A549 (cell line): ENCODE data around the gene RASGRF1. TPM values are rescaled to one million over a fixed set of nuclear protein-coding genes. Genes with fewer than 3 reads are reported as not detected.

Experiments
- ATAC-seq, 2 experiments: fragments of 200-7000 bp in 1 of 2; fragments of >200 bp in 1 of 2; cut with Nextera tagmentation in 1 of 2; cut with Tn5 transposase in 1 of 2; 3 replicates each; pipeline versions ENCODE4 v1.8.0 to v1.9.1; 2018 to 2020; ENCODE audit warnings: mild to moderate bottlenecking in 1 of 2, moderate library complexity in 1 of 2
- CTCF ChIA-PET: fragments of 300-600 bp; sonication (Branson Sonifier 250); formaldehyde crosslinking; extraction: SDS; loops from one replicate; lab custom pipeline; 2021; ENCODE audit warnings: antibody characterized with exemption, inconsistent platforms; lab: Yijun Ruan, JAX
- POLR2A ChIA-PET: fragments of 350-600 bp; formaldehyde crosslinking; extraction: SDS; loops from one replicate; lab custom pipeline; 2021; ENCODE audit warnings: antibody characterized with exemption, inconsistent platforms; lab: Yijun Ruan, JAX
- DNase-seq, 2 experiments: peaks; one replicate each; pipeline versions ENCODE4 v3.0.0 to v3.0.0-alpha.2; 2011 to 2016; ENCODE audit warnings: low read depth in 1 of 2, low spot score in 1 of 2
- FAIRE-seq: peaks from 2 replicates; lab custom pipeline; 2011; peaks lifted over from hg19 to GRCh38; lab: Jason Lieb, UNC
- H3K27ac ChIP-seq, 2 experiments: fragments of >200 bp; sonication (Bioruptor Twin); formaldehyde crosslinking; 3 replicates each; pipeline ENCODE4 v1.5.1; 2016 to 2017
- H3K4me1 ChIP-seq: fragments of >200 bp; sonication (Bioruptor Twin); formaldehyde crosslinking; 3 replicates; pipeline ENCODE4 v1.6.1; 2016
- H3K4me2 ChIP-seq: fragments of >200 bp; sonication (Bioruptor Twin); formaldehyde crosslinking; 3 replicates; pipeline ENCODE4 v1.6.1; 2016
- H3K4me3 ChIP-seq: fragments of >200 bp; sonication (Bioruptor Twin); formaldehyde crosslinking; 3 replicates; pipeline ENCODE4 v1.5.1; 2016
- H3K9me3 ChIP-seq: fragments of >200 bp; sonication (Bioruptor Twin); formaldehyde crosslinking; 3 replicates; pipeline ENCODE4 v1.6.1; 2016
- CBX2 ChIP-seq: fragments of 200-600 bp; sonication (generic); IDR thresholded peaks from 2 replicates; pipeline ENCODE4 v1.6.1; 2016; ENCODE audit warnings: low read depth, mild to moderate bottlenecking, borderline replicate concordance
- CHD4 ChIP-seq: fragments of 200-600 bp; sonication (generic); IDR thresholded peaks from 2 replicates; pipeline ENCODE4 v1.6.1; 2016; ENCODE audit warnings: antibody characterized with exemption, mild to moderate bottlenecking, borderline replicate concordance
- EHMT2 ChIP-seq: fragments of 200-600 bp; sonication (generic); IDR thresholded peaks from 2 replicates; pipeline ENCODE4 v1.6.1; 2016; ENCODE audit warnings: antibody characterized with exemption, low read depth, mild to moderate bottlenecking, moderate library complexity
- HDAC2 ChIP-seq: fragments of 200-600 bp; sonication (generic); IDR thresholded peaks from 2 replicates; pipeline ENCODE4 v1.6.1; 2016
- HES2 ChIP-seq: fragments of >200 bp; sonication (Bioruptor Twin); formaldehyde crosslinking; IDR thresholded peaks from 2 replicates; pipeline ENCODE4 v1.6.1; 2016
- HOXA7 ChIP-seq: fragments of 250-450 bp; sonication (Bioruptor Pico); IDR thresholded peaks from 2 replicates; pipeline ENCODE4 v1.5.0; 2020; ENCODE audit warnings: mild to moderate bottlenecking, moderate library complexity
- HOXB13 ChIP-seq: fragments of 250-450 bp; sonication (Bioruptor Pico); IDR thresholded peaks from 2 replicates; pipeline ENCODE4 v1.5.0; 2020; ENCODE audit warnings: low read depth, mild to moderate bottlenecking, moderate library complexity
- HOXB5 ChIP-seq: fragments of 250-450 bp; sonication (Bioruptor Pico); IDR thresholded peaks from 2 replicates; pipeline ENCODE4 v1.5.0; 2020; ENCODE audit warnings: mild to moderate bottlenecking, moderate library complexity
- KDM1A ChIP-seq: fragments of 200-600 bp; sonication (generic); IDR thresholded peaks from 2 replicates; pipeline ENCODE4 v1.6.1; 2016; ENCODE audit warnings: low read depth, mild to moderate bottlenecking
- NPAS2 ChIP-seq: fragments of 250-450 bp; sonication (Bioruptor Pico); IDR thresholded peaks from 2 replicates; pipeline ENCODE4 v1.8.0; 2022; ENCODE audit warnings: mild to moderate bottlenecking, moderate library complexity, borderline replicate concordance
- NR3C1 ChIP-seq: fragments of >200 bp; sonication (Bioruptor Twin); formaldehyde crosslinking; IDR thresholded peaks from 3 replicates; pipeline ENCODE4 v1.6.1; 2017
- PBX3 ChIP-seq: IDR thresholded peaks from 2 replicates; pipeline ENCODE4 v1.6.1; 2012
- POLR2A ChIP-seq: IDR thresholded peaks from 2 replicates; pipeline ENCODE4 v1.6.1; 2012; ENCODE audit warnings: mild to moderate bottlenecking, low read length
- RAD21 ChIP-seq, 2 experiments: fragments of >200 bp in 1 of 2; sonication (Bioruptor Twin) in 1 of 2; formaldehyde crosslinking in 1 of 2; IDR thresholded peaks in 1 of 2; conservative IDR thresholded peaks in 1 of 2; 2 replicates in 1 of 2; 3 replicates in 1 of 2; pipeline ENCODE4 v1.6.1; 2012 to 2018; ENCODE audit warnings: inconsistent platforms in 1 of 2
- RARB ChIP-seq: fragments of 250-450 bp; sonication (Bioruptor Pico); IDR thresholded peaks from 2 replicates; pipeline ENCODE4 v1.8.0; 2021; ENCODE audit warnings: mild to moderate bottlenecking, moderate library complexity
- REST ChIP-seq: fragments of 200-600 bp; sonication (generic); IDR thresholded peaks from 2 replicates; pipeline ENCODE4 v1.6.1; 2016; ENCODE audit warnings: antibody characterized with exemption, mild to moderate bottlenecking, moderate library complexity
- TP53 ChIP-seq: fragments of 250-450 bp; sonication (Bioruptor Pico); IDR thresholded peaks from 2 replicates; pipeline ENCODE4 v1.5.0; 2021; ENCODE audit warnings: mild to moderate bottlenecking, moderate library complexity
- WGBS: methylation state at CpG from one replicate; pipeline ENCODE4 v1.1.6; 2017; ENCODE audit errors: missing lambda C conversion rate; 5-methylcytosine and 5-hydroxymethylcytosine counted together
- polyA plus RNA-seq, 4 experiments: library from polyadenylated mRNA; depleted of rRNA in 3 of 4; stranded (reverse); fragments of >200 nt; fragmentation: RNase III in 1 of 4; extraction: RNeasy Plus Mini Kit Qiagen cat#74134 plus additional on column Dnase treatment in 1 of 4; gene quantifications; 2 replicates in 3 of 4; 3 replicates in 1 of 4; pipeline ENCODE4 v1.2.3, GENCODE V29; 2011 to 2017
- TF ChIP-seq, protein P1 (sequence below): IDR thresholded peaks from 2 replicates; pipeline ENCODE4 v1.6.1; 2012; ENCODE audit warnings: low read depth, borderline replicate concordance
- TF ChIP-seq, protein P2 (sequence below): IDR thresholded peaks from 2 replicates; pipeline ENCODE4 v1.6.1; 2012

RASGRF1 gene
- polyA plus RNA-seq, 2 of the 4 experiments (the other 2 are of a cell fraction): 0.13 to 0.21 TPM

DNA sequence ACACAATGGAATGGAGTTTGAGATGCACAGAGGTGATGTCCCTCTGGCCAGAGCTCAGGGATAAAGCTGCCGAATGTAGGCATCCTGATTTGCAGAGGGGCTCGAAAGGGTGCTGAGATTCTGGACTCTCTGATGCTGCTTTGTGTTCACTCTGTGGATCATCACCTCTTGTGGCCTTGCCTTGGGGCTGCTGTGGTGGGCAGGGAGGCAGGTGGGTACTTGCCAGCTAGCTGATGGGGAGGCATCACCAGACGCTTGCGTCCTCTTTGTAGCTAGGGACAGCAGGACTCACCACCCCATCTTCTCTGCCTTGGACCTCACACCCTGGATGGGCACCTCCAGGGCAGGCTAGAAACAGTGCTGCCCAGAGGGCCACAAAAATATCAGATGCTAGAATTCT lies 14.6 kb upstream of the RASGRF1 start:
- no peak for DNase-seq
- CTCF ChIA-PET: interaction anchor here (0.5 to 7.4 kb wide), 7 partner anchors 13 to 797 kb away, joined by 3 to 52 read pairs (median 4); no protein-coding TSS in a partner anchor
- no peak overlapping the region for H3K27ac ChIP-seq
- H3K4me3 ChIP-seq: no peak overlapping the region
- 54% methylated on average over 4 of the region's 4 CpGs for WGBS
- no peaks in the 10 kb centered on the region for H3K9me3 ChIP-seq
- no peak overlapping the region for H3K4me2 ChIP-seq
- no peak for ATAC-seq
- no peak for TF ChIP-seq HOXB13
- no peak for TF ChIP-seq NPAS2
- TF ChIP-seq NR3C1: no peak
- TF ChIP-seq HDAC2: no peak
- no peak for TF ChIP-seq HOXA7 (CRISPR knock-in tag)
- TF ChIP-seq RARB: no peak
- TF ChIP-seq, all 56 proteins: peak for 0
- no peak for FAIRE-seq
- H3K4me1 ChIP-seq: no peaks in the 10 kb centered on the region
- POLR2A ChIA-PET: no interaction called here

DNA sequence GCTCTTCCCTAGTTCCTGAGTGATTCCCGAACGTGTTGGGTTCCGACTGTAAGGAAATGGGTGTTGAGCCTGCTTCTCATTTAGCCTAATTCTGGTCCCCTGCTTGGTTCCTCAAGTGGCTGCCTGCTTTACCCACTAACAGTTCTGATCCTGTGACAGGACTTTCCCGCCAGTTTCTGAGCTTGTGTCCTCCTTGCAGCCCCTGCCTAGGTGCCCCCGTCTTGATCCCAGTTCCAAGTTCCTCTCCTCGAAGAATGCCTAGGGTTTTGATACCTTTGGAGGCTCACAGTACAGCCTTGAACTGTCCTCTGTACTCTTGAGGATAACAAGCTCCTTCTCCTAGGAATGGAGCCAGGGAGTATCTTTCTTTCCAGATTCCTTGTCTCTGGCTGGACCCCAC lies 12.0 kb upstream of the RASGRF1 start:
- Histone ChIP-seq H3K4me1 (no peaks in the 10 kb centered on the region), H3K27ac (no peak overlapping the region), H3K4me2 (no peak overlapping the region), H3K4me3 (no peak overlapping the region), H3K9me3 (no peaks in the 10 kb centered on the region)
- 14% methylated on average over 6 of the region's 6 CpGs for WGBS
- CTCF ChIA-PET: interaction anchor here (0.8 to 7.4 kb wide), 4 partner anchors 9 to 81 kb away, joined by 3 to 52 read pairs (median 4); no protein-coding TSS in a partner anchor
- TF ChIP-seq, protein P1, sequence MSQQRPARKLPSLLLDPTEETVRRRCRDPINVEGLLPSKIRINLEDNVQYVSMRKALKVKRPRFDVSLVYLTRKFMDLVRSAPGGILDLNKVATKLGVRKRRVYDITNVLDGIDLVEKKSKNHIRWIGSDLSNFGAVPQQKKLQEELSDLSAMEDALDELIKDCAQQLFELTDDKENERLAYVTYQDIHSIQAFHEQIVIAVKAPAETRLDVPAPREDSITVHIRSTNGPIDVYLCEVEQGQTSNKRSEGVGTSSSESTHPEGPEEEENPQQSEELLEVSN: no peak
- TF ChIP-seq POLR2A: no peak
- no peak for TF ChIP-seq HOXB5
- TF ChIP-seq CHD4: no peak
- no peak for TF ChIP-seq KDM1A
- no peak for TF ChIP-seq HDAC2
- TF ChIP-seq EHMT2: no peak
- TF ChIP-seq REST: no peak
- TF ChIP-seq TP53 (CRISPR knock-in tag): no peak
- no peak for TF ChIP-seq HOXA7 (CRISPR knock-in tag)
- TF ChIP-seq NR3C1: no peak
- TF ChIP-seq PBX3: no peak
- ATAC-seq (no peak), FAIRE-seq (no peak), DNase-seq (no peak)
- POLR2A ChIA-PET: no interaction called here

DNA sequence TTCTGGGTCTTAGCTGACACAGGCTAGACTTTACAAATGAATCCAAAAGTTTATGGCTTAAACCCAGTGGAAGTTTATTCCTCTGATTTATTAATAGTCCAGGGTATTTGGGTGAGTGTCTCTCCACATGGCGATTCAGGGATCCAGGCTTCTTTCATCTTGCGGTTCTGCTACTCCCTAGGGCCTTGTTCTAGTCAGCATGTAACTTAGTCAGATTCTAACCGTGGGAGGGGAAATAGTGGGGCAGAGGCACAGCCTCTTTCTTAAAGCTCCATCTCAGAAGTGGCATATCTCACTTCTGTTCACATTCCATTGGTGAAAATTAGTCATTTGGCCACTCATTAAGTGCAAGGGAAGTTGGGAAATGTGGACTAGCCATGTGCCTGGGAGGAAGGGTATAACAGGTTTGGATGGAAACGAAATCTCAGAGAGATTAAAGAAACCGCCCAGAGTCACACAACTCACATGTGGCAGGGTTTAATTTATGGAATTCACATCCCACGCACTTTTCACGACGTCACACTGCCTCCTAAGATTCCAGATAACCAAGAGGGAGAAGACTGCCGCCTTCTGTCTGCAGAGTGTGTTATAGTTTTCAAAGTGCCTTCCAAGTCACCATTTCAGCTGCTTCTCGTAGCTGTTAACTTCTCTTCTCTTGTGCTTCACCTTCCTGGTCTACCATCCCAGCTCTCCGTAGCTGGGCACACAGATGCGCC lies 11.4 kb upstream of the RASGRF1 start:
- Histone ChIP-seq H3K4me1 (no peaks in the 10 kb centered on the region), H3K4me2 (no peak overlapping the region), H3K4me3 (no peak overlapping the region), H3K9me3 (no peaks in the 10 kb centered on the region), H3K27ac (no peak overlapping the region)
- 34% methylated on average over 12 of the region's 12 CpGs for WGBS
- CTCF ChIA-PET: interaction anchor here (0.8 to 7.4 kb wide), 4 partner anchors 9 to 81 kb away, joined by 3 to 52 read pairs (median 4); no protein-coding TSS in a partner anchor
- TF ChIP-seq RAD21 (conservative IDR thresholded peaks at IDR 0.05 in 1 of 2, IDR thresholded peaks at IDR 0.05 in 1 of 2) (0 out of 5 replicates have a peak, but pooled peaks of 1 of the 2 experiments have one; percentile 18), NR3C1 (no peak), NPAS2 (no peak), HES2 (no peak), CBX2 (no peak)
- TF ChIP-seq, protein P1: no peak
- TF ChIP-seq, protein P2, sequence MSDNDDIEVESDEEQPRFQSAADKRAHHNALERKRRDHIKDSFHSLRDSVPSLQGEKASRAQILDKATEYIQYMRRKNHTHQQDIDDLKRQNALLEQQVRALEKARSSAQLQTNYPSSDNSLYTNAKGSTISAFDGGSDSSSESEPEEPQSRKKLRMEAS: no peak
- POLR2A ChIA-PET: no interaction called here
- no peak for DNase-seq
- FAIRE-seq: peak; percentile 28
- peak in 1 of 2 experiments; percentile 56; a peak in 3 of 6 replicates for ATAC-seq
